ENCODE data around the gene SCN1B. TPM values are rescaled to one million over a fixed set of nuclear protein-coding genes. Genes with fewer than 3 reads are reported as not detected.

SCN1B gene
- total and polyA plus RNA-seq, 2 of the 13 experiments (the other 11 are each of a cell fraction or from before 2014, with no cell fraction given) = 2.7 to 20.1 TPM

- DNase-seq (ENCODE audit: low spot score) = no peak
- Histone ChIP-seq H2AFZ (ENCODE audit: low read length) (no peak overlapping the region), H3K4me1 (ENCODE audit: insufficient read depth, low read length) (peaks cover 23% of the 10 kb centered on the region), H3K27me3 (ENCODE audit: control insufficient read depth in 1 of 2, insufficient read depth in 2 of 2, low read length in 2 of 2) (no peaks in the 10 kb centered on the region), H3K9ac (ENCODE audit: insufficient read depth, low read depth, low read length) (no peak overlapping the region), H3K36me3 (replicated peaks in 1 of 2; ENCODE audit: control insufficient read depth in 1 of 2, insufficient read depth in 2 of 2, low read length in 2 of 2) (peaks cover 21 to 62% of the 10 kb centered on the region in 2 experiments), H4K20me1 (ENCODE audit: insufficient read depth, low read length) (0 out of 2 replicates have a peak, but pooled peaks cover 9% of the 10 kb centered on the region), H3K27ac (ENCODE audit: extremely low read length, insufficient read depth, low read length) (no peak overlapping the region), H3K4me2 (ENCODE audit: low read depth, low read length) (no peak overlapping the region), H3K4me3 (replicated peaks in 1 of 3; ENCODE audit: insufficient read depth in 1 of 3, low read depth in 2 of 3, low read length in 3 of 3) (no peak overlapping the region), H3K79me2 (ENCODE audit: insufficient read depth, low read length) (no peaks in the 10 kb centered on the region), H3K9me3 (ENCODE audit: low read length) (no peaks in the 10 kb centered on the region)
- BruUV-seq (replicated peaks) = no TSS peak
- in situ Hi-C loops (cut with HindIII; ENCODE audit: extremely low pct_ligation_motif_present, low pct_unique_long_range_greater_than_20kb) = no loop called here
- ATAC-seq = no peak
- ChIA-PET CTCF (ENCODE audit: low intra/inter-chr PET ratio, low total read pairs) (no interaction called here), POLR2A (interaction anchor here (1.2 kb wide), 1 partner anchor 12 kb away, joined by 4 read pairs; no protein-coding TSS in a partner anchor)
- no peak for FAIRE-seq
- intact Hi-C loops (cut with micrococcal nuclease; ENCODE audit: unreplicated experiment) = no loop called here
- TF ChIP-seq NAIF1 (CRISPR knock-in tag; IDR thresholded peaks at IDR 0.05; ENCODE audit: borderline replicate concordance) (no peak), ASH2L (IDR thresholded peaks at IDR 0.05; ENCODE audit: insufficient read length, low read depth, low read length) (no peak), WIZ (CRISPR knock-in tag; IDR thresholded peaks at IDR 0.05) (no peak), TBL1XR1 (IDR thresholded peaks at IDR 0.05; ENCODE audit: borderline replicate concordance, low read length, partially characterized antibody) (no peak), CBFB (CRISPR knock-in tag; IDR thresholded peaks at IDR 0.05) (no peak), RBFOX2 (IDR thresholded peaks at IDR 0.05; ENCODE audit: low read depth, low read length) (peak; percentile 42; the same call in 1 of the 2 replicates), TBP (CRISPR knock-in tag; IDR thresholded peaks at IDR 0.05) (no peak), ZNF724P (CRISPR knock-in tag; IDR thresholded peaks at IDR 0.05; ENCODE audit: borderline replicate concordance) (no peak), ZNF678 (CRISPR knock-in tag; IDR thresholded peaks at IDR 0.05) (no peak), AGO2 (optimal IDR thresholded peaks at IDR 0.05; ENCODE audit: low read depth, low read length) (peak; percentile 64), ZNF670 (CRISPR knock-in tag; IDR thresholded peaks at IDR 0.05; ENCODE audit: borderline replicate concordance) (no peak), KIAA2018 (CRISPR knock-in tag; IDR thresholded peaks at IDR 0.05; ENCODE audit: borderline replicate concordance) (no peak)
- TF ChIP-seq, protein P1, sequence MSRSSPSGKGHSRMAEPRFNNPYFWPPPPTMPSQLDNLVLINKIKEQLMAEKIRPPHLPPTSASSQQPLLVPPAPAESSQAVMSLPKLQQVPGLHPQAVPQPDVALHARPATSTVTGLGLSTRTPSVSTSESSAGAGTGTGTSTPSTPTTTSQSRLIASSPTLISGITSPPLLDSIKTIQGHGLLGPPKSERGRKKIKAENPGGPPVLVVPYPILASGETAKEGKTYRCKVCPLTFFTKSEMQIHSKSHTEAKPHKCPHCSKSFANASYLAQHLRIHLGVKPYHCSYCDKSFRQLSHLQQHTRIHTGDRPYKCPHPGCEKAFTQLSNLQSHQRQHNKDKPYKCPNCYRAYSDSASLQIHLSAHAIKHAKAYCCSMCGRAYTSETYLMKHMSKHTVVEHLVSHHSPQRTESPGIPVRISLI (CRISPR knock-in tag; IDR thresholded peaks at IDR 0.05; ENCODE audit: borderline replicate concordance) = no peak
- 98% methylated on average over 18 of the region's 21 CpGs for WGBS (ENCODE audit: low lambda C conversion rate)
Measured at GRCh38 chr19:35025969-35026368, 4.3 kb upstream of the SCN1B start.
